ENCODE measurements around the gene ST8SIA3. TPM values are rescaled to one million over a fixed set of nuclear protein-coding genes. Genes with fewer than 3 reads are reported as not detected.

Gene ST8SIA3
- total and polyA plus RNA-seq, 9 of the 15 experiments (the other 6 are each of a cell fraction or from before 2014, with no cell fraction given): not detected

DNA sequence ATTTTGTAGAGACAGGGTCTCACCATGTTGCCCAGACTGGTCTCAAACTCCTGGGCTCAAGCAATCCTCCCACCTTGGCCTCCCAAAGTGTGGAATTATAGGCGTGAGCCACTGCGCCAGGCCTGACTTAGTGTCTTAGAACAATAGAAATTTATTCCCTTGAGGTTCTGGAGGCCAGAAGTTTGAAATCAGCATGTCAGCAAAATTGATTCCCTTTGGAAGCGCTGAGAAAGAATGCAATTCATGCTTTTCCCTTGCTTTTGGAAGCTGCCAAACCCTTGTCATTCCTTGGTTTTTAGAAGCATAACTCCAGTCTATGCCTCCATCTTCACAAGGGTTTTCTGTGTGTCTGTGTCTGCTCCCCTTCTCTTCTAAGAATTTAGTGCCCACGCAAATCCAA lies 20.7 kb downstream of the ST8SIA3 start:
- no peak for DNase-seq (ENCODE audit: extremely low read depth in 1 of 4, low spot score in 3 of 4)
- 3% methylated on average over 3 of the region's 4 CpGs for WGBS (ENCODE audit: insufficient coverage, low coverage, missing lambda C conversion rate)
- POLR2A ChIA-PET: no interaction called here
- BruUV-seq (replicated peaks): no TSS peak
- Histone ChIP-seq H3K4me2 (ENCODE audit: insufficient read depth, low read length) (no peak overlapping the region), H3K36me3 (ENCODE audit: control insufficient read depth, insufficient read depth, low read length) (no peaks in the 10 kb centered on the region), H3K9me1 (ENCODE audit: control insufficient read depth, insufficient read depth, low read length) (no peaks in the 10 kb centered on the region), H3K4me3 (no peak overlapping the region), H3K79me2 (ENCODE audit: control insufficient read depth, insufficient read depth, low read length) (no peaks in the 10 kb centered on the region), H3K9ac (ENCODE audit: insufficient read depth in 1 of 2, low read depth in 2 of 2, low read length in 2 of 2) (no peak overlapping the region), H3K27ac (ENCODE audit: extremely low read depth, low read depth, low read length) (no peak overlapping the region), H3K4me1 (replicated peaks in 1 of 2; ENCODE audit: control insufficient read depth in 2 of 2, insufficient read depth in 2 of 2, low read length in 2 of 2) (no peaks in the 10 kb centered on the region), H3K27me3 (ENCODE audit: control insufficient read depth in 2 of 2, insufficient read depth in 2 of 2, low read length in 2 of 2) (no peaks in the 10 kb centered on the region), H3K9me3 (replicated peaks; ENCODE audit: control insufficient read depth, insufficient read depth, low read depth, low read length) (no peaks in the 10 kb centered on the region), H2AFZ (ENCODE audit: low read depth, low read length) (no peak overlapping the region), H4K20me1 (replicated peaks; ENCODE audit: control insufficient read depth, insufficient read depth, low read length) (no peaks in the 10 kb centered on the region)
- in situ Hi-C loops (cut with MboI) (no loop called here), intact Hi-C loops (cut with micrococcal nuclease) (no loop called here)
- ATAC-seq: no peak
- CTCF ChIA-PET (ENCODE audit: low intra/inter-chr PET ratio): no interaction called here
- TF ChIP-seq ZNF707 (CRISPR knock-in tag; conservative IDR thresholded peaks at IDR 0.05): no peak
- TF ChIP-seq ZNF316 (IDR thresholded peaks at IDR 0.05): peak; percentile 61; the same call in 1 of the 2 replicates
- no peak for TF ChIP-seq MYBL2 (IDR thresholded peaks at IDR 0.05; ENCODE audit: low read depth)
- TF ChIP-seq MYBL2 (CRISPR knock-in tag; IDR thresholded peaks at IDR 0.05; ENCODE audit: borderline replicate concordance): no peak
- TF ChIP-seq, protein P1, sequence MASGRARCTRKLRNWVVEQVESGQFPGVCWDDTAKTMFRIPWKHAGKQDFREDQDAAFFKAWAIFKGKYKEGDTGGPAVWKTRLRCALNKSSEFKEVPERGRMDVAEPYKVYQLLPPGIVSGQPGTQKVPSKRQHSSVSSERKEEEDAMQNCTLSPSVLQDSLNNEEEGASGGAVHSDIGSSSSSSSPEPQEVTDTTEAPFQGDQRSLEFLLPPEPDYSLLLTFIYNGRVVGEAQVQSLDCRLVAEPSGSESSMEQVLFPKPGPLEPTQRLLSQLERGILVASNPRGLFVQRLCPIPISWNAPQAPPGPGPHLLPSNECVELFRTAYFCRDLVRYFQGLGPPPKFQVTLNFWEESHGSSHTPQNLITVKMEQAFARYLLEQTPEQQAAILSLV (tag; IDR thresholded peaks at IDR 0.05): no peak
- TF ChIP-seq MAFF (IDR thresholded peaks at IDR 0.05; ENCODE audit: low read length): peak; percentile 28; the same call in 1 of the 2 replicates
- no peak for TF ChIP-seq NCOR1 (IDR thresholded peaks at IDR 0.05)
- TF ChIP-seq ZC3H11A (IDR thresholded peaks at IDR 0.05; ENCODE audit: low read depth, low read length): no peak
- FAIRE-seq: no peak

Data from K562 (cell line).